UCSD-AML1 (cell line): Measurements from ENCODE around the gene FAM50B.
"Not testable (repeated sequence)": the region's sequence is repeated elsewhere in the genome, so short reads cannot be mapped to it uniquely, and the experiment has no call there.

ENCODE experiments used
- DNase-seq: peaks from one replicate; lab custom pipeline; 2025; ENCODE audit not compliant: unreplicated experiment; lab: John Stamatoyannopoulos, UW

Gene FAM50B

GRCh38 chr6:3847521-3847920 lies 1.7 kb upstream of the FAM50B start:
- no peak for DNase-seq

DNA sequence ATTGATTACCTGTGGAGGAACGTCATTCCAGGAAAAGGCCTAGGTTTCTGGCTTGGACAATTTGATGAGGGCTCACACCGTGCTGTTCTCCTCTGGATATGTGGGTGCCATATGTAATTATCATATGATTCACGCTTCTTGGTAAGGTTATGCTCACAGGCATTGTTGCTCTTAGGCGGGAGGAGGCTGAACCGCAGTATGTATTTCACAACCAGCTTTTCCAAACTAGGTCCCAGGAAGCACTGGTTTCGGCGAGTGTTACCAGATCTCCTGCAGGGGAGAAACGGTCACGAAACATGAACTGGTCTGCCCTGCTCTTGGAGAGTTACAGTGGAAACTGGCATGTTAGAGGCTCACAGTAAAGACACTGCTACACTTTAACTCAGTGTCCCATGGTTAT lies 793 bp upstream of the FAM50B start:
- no peak for DNase-seq

GRCh38 chr6:3849681-3850450 lies 693 bp downstream of the FAM50B start:
- no peak for DNase-seq

DNA sequence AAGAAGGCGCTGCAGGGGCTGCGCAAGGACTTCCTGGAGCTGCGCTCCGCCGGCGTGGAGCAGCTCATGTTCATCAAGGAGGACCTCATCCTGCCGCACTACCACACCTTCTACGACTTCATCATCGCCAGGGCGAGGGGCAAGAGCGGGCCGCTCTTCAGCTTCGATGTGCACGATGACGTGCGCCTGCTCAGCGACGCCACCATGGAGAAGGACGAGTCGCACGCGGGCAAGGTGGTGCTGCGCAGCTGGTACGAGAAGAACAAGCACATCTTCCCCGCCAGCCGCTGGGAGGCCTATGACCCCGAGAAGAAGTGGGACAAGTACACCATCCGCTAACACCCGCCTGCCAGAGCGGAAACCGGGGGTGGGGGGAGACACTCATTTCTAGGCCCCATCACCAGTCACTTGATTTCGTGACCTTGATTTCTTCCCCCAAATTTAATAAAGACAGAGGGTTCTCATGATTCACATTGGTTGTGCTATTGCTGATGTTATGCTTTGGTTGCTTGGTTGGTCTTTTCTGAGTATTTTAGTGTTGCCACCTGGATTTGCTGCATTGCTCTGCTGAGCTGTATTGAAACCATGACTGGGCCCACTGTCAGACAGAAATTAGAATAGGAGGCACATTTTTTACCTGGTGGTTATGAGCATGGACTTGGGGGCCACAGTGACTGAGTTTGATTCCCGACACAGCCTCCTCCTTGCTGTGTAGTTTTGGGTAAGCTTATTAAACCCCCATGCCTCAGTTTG lies 1.5 kb downstream of the FAM50B start:
- no peak for DNase-seq

GRCh38 chr6:3851839-3852238 lies 2.7 kb downstream of the FAM50B start:
- DNase-seq: no peak

DNA sequence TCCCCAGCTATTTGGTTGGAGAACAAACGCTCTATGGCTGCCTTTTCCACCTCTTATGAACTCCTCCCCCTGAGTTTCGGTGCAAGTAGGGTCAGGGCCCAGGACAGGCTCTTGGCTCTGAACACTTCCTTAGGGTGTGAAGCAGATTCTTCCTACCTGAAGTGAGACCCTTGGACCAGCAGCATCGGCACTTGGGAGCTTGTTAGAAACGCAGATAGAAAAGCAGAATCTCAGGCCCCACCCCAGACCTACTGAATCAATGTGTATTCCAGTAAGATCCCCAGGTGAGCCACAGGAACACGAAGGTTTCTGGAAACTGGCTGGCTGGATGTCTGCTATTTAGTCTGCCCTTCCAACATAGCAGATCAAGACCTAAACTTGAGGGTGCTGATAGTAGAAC lies 3.2 kb downstream of the FAM50B start:
- no peak for DNase-seq

DNA sequence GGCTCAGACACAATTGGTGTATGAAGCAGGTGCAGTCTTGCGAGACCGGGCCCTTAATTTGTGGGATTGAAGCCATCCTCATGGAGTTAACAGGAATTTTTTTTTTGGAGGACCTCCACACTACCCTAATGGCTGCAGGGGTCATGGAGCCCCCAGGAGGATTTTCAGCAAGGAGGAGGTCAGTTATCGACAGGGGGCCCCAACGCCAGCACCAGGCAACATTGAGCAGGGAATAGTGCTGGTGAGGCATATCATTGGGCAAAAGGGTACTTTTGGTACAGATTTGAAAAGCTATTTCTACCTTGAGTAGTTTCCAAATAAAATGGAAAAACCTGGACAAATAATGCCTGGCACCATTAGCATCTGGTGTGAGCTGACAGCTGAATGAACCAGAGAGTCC lies 6.7 kb downstream of the FAM50B start:
- no peak for DNase-seq

GRCh38 chr6:3856576-3856975 lies 7.4 kb downstream of the FAM50B start:
- DNase-seq: no peak

DNA sequence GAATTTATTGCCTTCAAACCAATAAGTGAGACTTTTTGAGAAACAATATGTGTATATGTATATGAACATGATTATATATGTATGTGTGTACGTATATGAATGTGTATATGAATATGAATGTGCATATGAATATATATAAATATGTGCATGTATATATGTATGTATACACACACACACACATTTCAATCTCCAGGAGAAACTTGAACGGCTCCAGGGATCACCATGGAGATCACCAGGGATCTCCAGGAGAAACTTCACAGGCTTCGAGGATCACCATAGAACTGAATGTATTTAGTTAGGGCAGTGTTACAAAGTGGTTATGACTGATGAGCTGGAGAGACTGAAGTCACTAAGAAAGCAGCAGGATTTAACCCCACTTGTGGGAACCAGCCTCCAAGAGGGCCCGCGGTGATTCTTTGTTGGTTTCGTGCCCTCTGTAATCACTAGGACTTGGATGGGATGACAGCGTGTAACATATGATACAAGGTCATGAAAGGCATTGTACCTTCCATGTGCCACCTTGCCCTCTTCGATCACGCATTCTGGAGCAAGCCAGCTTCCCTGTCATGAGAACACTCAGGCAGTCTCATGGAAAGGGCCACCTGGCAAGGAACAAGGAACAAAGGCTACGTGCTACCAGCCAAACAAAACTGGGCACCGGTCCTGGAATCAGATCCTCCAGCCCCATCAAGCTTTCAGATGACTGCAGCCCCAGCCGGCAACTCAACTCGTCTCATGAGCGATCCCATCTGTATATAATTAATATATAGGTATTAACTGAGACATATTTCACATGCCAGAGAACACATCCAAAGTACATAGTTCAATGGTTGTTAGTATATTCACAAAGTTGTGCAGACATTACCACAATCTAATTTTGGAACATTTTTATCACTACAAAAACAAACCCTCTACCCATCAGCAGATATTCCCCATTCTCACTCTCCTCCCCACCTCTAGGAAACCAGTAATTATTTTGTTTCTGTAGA lies 8.6 kb downstream of the FAM50B start:
- DNase-seq: no peak

- DNase-seq: no peak
These were observed 10.8 kb downstream of the FAM50B start for GRCh38 chr6:3859878-3860552.

DNA sequence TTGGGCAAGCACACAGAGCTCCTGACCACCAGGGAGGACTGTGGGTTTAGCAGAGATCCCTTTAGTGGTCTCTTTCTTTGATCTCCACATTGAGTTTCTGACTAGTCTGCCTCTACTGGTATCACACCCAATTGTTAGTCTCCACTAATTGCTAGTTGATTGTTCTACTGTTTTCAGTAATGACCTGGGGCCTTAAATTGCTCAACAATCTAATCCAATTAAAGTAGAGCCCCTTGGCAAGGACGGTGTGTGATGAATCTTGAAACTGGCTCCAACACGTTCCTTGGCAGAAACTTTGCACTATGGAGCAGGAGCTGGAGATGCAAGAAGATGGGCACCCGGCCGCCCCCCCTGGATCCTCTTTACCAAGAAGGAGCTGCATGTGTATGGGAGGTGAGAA lies 12.3 kb downstream of the FAM50B start:
- no peak for DNase-seq

DNA sequence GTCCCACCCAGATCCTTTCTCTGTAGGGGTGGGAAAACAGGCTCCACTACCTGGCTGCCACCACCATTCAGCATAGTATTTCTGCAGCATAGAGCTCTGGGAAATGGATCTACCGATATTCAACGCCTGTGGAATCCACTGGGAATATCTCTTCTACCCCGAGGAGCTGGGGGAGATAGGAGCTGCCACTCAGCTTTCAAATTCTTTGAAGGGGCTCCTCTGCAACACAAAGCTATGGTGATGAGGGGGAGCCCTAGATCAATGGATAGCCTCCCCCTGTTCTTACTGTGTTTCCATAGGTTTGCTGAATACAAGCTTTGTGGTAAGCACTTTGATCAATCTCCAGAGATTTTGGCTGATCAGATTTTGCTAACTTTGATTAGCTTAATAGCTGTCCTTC lies 12.9 kb downstream of the FAM50B start:
- DNase-seq: no peak

DNA sequence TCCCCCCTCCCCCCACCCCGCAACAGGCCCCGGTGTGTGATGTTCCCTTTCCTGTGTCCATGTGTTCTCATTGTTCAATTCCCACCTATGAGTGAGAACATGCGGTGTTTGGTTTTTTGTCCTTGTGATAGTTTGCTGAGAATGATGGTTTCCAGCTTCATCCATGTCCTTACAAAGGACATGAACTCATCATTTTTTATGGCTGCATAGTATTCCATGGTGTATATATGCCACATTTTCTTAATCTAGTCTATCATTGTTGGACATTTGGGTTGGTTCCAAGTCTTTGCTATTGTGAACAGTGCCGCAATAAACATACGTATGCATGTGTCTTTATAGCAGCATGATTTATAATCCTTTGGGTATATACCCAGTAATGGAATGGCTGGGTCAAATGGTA lies 14.1 kb downstream of the FAM50B start:
- not testable (repeated sequence) for DNase-seq

DNA sequence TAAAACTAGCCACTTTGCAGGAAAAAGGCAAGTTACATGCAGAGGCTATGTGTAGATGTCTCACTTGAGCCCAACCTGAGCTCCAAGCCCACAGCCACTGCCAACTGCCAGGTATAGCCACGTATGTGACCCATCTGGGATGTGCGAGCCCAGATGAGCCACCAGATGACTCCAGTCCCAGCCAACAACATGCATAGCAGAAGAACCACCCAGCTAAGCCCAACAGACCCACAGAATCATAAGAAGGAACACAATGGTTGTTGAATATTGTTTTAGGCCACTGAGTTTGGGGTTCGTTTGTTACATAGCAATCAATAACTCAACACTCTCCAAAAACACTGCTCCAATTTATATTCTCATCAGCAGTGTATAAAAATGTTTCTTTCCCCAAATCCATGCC lies 16.3 kb downstream of the FAM50B start:
- no peak for DNase-seq

DNA sequence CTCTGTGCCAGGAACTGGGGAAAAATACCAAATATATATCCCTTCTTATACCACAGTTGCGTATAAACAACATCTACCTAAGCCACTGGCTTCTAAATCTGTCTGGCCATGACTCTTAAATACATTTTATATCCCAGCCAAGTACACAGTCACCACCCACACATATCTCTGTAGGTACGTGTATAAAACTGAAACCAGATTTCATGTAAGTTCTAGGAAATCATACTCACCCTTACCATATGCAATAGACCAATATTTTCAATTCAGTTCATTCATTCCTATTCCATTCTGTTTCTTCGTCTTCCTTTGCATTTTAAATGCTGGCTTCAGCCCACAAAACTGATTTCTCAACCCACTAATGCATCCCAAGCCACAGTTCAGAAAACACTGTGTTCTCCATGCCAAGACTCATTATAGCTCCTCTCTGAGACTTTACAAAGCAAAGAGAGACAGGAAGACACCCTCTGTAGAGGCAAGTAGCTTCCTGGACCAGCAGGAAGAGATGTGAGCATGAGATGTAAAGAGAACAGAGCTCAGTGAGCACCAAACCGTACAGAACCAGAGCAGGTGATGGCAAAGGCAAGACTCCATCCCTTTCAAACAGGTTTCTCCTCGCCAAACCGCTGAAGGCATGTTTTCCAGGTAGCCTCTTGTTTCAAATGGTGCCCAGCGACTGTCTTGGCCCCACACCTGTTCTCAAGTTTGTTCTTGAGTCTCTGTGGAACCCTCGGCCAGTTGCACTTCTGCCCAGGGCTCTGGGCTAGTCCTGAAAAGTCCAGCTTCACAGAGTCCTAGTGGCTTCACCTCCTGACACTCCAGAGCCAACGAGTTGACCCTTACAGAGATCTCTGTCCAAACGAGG lies 18.7 kb downstream of the FAM50B start:
- no peak for DNase-seq

DNA sequence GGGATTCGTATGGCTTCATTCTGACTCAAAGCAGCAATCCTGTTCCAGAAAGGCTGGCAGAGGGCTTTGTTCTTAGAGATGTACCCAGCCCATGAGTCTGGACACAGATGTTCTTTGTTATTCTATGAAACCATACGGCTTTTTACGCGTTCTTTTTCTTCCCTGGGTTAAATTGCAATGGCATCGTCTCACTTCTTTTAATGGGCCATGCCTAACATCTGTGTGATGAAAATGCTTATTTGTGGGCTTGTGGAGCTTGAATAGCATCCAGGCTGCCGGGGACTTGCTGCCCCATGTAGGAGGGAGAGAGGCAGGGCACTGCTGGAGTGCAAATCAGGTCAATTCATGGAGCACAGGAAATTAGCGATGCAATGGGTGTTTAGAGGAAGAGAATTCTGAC lies 19.4 kb downstream of the FAM50B start:
- no peak for DNase-seq

DNA sequence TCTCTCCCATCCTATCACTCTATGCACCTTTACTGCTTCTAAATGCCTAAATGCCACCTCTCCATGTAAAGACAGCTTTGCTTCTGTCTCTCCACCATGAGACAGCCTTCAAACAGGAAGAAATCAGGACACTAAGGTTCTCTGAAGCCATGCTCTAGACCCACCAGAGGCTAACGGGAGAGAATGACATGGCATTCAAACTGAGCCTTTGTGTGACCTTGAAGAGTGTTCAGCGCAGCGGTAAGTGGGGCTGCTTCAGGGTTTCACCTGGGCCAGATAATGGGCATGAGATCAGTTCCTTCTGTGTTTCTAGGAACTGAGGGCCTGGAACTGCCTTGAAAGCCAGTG lies 20.1 kb downstream of the FAM50B start:
- DNase-seq: no peak

- DNase-seq: no peak
These were observed 20.7 kb downstream of the FAM50B start for GRCh38 chr6:3869632-3870527.

DNA sequence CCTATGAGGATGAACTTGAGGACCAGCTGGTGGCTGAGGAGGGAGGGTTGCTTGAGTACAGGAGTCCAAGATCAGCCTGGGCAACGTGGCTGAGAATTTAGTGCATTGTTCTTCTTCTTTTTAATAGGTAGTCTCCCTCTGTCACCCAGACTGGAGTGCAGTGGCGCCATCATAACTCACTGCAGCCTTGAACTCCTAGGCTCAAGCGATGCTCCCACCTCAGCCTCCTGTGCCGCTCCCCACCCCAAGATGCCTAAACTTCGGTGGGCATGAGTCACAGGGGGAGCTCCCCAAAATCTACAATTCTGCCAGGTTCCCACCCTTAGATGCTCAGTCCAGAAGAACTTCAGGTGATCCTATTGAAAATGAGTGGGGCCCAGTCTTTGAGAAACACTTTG lies 21.4 kb downstream of the FAM50B start:
- no peak for DNase-seq
